Right renal cortex interstitium (tissue), 3 donors: ENCODE results near the gene SORCS2. TPM values are rescaled to one million over a fixed set of nuclear protein-coding genes. Genes with fewer than 3 reads are reported as not detected.

Experiments used
- DNase-seq, 3 donors: peaks; one replicate each; pipeline ENCODE4 v3.0.0-alpha.2; 2013; ENCODE audit warnings: low read depth in 3 of 3, low spot score in 2 of 3
- polyA plus RNA-seq, 3 donors: library from polyadenylated mRNA; unstranded; fragments of 120-200 nt; gene quantifications; one replicate each; pipeline ENCODE4 v1.2.1, GENCODE V29; 2013; ENCODE audit not compliant: insufficient read length in 3 of 3

Gene SORCS2
- polyA plus RNA-seq, 3 donors = 6.6 to 7.9 (median 7.0) TPM

DNA sequence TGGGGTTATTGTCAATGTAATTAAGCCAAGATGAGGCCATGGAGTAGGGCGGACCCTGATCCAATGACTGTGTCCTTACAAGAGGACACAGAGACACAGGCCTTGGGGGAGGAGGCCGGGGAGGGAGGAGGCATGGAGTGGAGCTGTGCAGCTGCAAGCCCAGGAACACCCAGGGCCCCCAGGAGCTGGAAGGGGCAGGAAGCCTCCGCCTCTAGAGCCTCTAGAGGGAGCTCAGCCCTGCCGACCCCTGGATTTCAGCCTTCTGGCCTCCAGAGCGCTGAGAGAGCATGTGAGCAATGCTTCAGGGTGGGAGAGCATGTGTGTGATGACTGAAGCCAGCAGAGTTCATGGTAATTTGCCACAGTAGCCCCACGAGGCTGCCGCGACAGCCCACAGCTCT lies 512.7 kb downstream of the SORCS2 start:
- no peak for DNase-seq

DNA sequence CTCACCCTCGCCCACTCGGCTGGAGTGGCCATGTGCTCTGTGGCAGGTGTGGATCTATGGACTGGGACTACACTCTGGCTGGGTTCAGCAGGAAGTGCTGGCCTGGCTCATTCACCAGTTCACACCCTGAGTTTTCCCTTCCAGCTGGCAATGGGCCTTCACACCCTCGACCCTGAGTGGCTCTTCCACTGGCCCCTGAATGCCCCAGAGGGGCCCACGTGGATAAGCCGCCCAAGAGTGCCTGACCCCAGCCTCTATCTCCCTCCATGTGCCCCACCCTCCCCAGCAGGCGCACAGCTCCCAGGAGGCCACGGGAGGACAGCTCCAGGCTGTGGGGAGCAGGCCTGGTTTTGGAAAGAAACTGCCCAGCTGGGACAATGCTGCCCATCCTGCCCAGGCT lies 513.3 kb downstream of the SORCS2 start:
- DNase-seq = no peak

DNA sequence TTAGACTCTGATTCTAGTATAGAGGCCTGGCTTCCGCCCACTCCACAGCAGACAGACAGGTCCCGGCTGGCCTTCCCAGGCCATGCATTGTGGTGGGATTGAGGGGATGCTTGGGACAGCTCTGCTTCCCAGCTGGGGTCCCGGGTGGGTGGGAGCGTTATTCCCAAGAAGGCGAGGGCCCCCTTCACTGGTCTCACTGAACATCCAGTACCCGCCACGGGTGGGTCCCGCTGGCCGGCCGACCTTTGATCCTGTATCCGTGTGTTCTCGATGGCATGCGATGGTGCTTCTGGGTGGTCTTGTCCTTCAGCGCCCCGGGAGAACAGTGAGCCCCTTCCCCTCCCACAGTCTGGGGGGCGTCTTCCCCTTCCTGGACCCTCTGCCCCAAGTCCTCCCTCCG lies 515.9 kb downstream of the SORCS2 start:
- no peak for DNase-seq

DNA sequence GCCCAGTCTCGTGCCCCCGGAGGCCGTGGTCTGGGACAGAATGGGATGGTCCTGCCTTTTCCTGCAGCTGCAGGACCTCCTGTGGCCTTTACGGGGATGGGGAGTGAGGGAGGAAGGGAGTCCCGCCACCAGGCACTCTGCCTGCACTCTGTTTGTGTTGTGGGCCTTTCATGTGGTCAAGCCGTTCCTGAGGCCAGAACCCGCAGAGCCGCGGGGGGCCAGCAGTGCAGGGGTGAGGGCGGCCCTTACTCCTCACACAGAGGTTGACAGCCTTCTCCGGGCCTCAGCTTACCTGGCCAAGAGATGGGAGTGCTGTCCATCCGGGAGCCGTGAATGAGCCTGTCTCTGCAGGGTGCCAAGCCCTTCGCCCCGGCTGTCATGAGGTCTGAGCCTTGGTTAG lies 516.6 kb downstream of the SORCS2 start:
- no peak for DNase-seq

DNA sequence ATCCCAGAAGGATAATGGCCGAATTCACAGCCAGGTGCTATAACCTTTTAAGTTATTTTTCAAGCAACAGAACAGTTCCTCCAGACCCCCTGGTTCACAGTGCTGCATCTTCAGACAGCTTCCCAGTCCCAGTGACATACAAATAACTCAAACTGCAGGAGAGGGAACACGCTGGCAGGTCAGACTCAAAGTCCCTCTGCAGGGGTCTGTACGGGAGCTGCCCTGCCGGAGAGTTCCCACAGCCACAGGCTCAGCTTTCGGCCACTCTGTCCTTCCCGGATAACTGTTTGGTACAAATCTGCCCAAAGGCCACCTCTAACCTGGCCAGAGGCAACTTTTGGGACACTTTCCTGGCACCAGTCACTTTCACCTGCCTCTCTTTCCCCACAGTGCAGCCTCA lies 517.1 kb downstream of the SORCS2 start:
- no peak for DNase-seq

DNA sequence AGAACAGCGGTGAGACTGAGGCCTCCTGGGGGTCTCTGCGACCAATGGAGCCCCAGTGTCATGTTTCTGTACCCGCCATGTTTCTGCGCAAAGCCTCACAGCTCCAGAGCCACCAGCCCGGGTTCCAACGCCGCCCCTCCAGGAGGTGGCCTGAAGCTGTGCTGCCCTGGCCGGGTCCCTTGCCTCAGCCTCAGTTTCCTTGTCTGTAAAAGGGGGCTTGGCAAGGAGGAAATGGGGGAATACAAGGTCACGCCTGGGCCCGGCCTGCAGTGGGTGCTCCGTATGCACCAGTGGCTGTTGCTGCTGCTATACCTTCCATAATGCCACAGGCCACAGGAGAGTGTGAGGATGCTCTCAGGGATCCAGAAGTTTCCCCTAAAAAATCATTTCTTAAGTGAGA lies 517.8 kb downstream of the SORCS2 start:
- no peak for DNase-seq

DNA sequence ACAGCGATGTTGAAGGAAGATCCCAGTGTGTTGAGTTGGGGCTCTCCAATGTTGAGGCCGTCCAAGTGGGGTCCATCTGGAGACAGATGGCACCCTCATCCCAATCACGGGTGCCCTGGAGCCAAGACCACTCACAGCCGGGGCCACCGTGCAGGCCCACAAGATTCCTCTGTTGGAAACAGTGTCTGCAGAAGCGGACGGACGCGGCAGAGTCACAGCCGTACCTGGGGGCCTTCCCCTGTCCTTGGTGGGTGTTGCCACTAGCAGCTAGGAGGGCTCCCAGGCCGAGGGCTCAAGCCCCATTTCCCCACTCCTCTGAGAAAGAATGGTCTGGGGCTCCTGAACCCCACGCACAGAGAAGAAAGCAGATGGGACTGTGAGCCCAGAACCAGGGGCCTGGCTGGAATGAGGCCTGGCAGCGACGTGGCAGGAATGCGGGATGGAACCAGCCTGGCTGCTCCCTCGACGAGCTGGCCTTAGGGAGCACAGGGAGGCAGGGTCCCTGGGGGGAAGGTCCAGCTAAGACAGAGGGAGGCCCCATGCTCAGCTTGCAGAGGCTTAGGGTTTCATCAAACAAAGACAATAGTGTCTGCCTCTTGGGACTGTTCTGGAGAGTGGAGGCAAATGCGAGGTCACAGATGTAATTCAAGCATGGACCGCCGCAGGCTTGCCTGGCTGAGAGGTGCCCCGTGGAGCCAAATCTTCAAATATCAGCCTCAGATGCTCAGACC lies 518.4 kb downstream of the SORCS2 start:
- no peak for DNase-seq

DNA sequence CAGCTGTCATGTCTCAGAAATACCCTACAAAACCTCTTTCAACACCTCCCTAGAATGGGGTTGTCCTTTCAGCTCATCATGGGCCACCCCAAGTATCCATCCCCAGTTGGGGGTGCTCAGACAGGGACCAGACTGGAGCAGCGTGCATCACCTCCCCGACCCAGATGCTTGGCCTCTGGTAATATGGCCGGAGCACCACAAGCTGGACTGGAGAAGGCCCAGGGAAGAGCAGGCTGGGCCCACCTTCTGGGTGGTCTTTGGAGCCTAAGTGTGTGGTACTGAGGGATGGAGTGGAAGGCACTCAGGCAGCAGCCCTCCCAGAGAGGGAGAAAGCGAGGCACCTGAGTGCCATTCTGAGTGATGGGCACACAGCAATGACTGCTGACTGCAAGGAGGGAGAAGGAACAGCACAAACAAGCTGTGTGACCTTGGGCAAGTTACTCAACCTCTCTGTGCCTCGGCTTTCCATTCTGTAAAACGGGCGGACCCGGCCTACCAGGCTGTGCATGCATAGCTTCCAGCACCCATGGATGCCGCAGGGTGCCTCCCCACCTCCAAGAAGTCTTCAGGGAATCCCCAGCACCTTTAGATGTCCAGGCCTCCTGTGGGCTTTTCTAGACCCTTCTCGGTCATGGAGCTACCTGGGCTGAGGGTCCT lies 519.1 kb downstream of the SORCS2 start:
- no peak for DNase-seq

DNA sequence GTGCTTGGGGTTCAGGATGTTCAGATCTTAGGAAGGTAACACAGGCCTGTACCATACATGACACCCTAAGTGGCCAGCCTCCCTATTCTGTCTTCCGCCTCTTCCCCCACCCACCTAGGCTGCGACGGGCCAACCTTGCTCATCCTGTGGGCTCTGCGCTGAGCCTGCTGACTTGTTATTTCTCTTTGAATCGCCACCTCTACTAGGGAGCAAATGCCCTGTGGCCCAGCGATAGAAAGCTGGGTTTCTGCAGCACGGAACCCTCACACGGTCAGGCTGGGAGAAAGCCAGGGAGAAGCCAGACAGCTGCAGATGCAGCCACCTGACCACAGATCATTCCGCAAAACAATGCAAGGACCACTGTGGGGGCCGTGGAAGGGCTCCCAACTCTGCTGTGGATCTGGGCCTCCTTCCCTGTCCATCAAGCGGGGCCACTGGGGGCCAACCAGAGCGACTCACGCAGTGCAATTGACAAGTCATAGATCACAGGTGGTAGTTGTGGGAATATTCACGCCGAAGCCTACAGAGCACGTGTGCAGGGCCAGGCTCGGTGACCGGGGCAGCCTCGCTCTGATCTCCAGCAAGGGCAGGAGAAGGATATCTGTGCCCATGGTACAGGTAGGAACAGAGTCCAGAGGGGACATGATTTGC lies 519.8 kb downstream of the SORCS2 start:
- DNase-seq = no peak

DNA sequence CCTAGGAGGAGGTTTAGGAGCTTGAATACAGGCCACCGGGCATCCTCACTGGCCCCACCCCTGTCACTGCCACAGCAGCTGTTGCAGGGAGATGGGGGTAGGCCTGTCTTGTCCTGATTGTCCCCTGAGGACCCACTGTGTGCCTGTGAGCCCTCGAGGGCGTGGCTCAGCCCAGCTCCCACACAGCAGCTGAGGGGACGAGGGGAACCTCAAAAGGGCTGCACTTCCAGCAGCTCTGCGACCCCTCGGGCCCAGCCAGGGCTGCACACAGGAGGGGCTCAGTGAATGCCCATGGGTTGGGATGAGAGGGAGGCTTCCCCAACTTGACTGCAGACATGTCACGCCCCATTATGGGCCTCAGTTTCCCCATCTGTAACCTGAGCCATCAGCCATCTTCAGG lies 521.4 kb downstream of the SORCS2 start:
- no peak for DNase-seq

DNA sequence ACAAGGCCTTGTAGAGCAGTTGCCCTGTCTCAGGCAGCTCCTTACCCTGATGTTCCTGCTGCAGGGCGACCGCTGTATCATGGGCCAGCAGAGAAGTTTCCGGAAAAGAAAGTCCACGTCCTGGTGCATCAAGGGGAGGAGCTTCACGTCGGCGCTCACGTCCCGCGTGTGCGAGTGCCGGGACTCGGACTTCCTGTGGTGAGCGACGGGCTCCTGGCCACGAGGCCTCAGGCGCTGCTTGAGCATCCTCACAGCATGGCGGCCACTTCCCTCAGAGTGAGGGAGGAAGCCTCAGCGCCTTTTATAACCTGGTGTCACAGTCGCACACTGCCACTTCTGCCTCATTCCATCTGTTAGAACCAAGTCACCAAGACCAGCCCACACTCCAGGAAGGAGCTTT lies 521.8 kb downstream of the SORCS2 start:
- no peak for DNase-seq

DNA sequence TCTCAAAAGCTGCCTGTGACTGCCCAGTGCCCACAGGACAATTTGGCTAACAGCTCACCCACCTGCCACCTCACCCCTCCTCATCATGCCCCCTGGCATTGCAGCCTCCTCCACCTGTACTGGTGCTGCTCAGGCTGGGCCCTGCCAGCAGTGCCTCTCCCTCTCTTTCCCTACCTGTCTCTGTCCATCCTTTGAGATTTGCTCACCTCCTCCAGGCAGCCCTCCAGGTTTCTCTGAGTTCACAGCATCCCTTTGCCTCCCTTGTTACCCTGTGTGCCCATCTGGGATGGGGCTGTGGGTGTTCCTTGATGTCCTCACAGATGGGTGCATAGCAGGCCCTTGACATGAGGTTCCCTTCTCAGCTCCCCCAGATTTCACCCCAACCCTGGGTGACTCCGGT lies 522.4 kb downstream of the SORCS2 start:
- DNase-seq = no peak

DNA sequence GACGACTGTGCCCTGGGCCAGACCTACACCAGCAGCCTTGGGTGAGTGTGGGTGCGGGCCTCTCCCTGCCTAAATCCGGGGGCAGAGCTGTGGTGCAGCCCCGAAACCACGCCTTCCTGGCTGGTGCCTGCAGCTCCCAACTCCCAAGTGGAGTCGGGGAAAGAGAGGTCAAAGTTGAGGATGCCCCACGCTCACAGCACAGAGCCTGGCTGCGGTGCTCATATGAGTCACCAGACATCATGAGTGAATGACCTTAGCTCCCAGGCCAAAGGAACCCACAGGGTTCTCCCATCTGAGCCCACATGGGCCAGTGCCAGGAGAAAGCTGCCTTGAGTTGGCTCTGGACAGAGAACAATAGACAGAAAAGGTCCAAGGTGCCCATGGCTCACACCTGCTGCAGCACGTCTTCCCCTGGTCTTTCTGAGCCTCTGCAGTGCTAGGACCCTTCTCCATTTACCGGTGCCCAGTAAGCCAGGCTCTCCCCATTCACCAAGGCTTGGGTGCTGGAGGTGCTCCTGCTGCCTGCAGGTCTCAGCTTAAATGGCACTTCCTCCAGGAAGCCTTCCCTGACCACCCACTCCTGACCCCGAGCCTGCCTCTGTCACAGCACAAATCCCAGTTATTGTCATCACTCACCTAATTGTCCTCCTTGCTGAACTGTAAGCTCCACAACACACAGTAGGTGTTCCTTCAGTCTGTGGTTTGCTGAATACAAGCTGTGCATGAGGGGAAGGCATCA lies 523.1 kb downstream of the SORCS2 start:
- DNase-seq = no peak

DNA sequence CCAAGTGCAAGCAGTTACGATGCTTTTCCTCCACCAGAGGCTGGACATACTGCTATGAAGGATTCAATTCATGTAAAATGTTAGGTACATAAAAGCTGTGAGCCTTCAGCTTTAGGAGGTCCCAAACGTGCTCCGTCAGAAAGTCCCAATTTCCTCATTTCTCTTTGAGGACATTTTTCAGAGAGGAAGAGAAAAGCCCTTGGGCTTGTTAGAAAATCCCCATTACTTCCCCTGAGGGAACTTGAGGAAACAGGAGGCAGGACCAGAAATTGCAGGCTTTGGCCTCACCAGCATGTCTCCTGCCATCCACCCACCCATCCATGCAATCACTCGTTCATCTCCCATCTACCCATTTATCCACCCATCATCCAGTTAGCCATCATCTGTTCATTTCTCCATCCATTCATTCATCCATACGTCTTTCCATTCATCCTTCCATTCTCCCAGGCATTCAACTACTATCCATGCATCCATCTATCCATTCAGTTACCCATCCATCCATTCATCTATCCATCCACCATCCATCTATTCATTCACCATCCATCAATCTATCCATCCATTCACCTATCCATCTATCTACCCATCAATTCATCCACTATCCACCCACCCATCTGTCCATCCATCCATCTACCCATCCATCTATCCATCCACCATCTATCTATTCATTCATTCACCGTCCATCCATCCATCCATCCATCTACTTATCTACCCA lies 523.8 kb downstream of the SORCS2 start:
- DNase-seq = no peak

DNA sequence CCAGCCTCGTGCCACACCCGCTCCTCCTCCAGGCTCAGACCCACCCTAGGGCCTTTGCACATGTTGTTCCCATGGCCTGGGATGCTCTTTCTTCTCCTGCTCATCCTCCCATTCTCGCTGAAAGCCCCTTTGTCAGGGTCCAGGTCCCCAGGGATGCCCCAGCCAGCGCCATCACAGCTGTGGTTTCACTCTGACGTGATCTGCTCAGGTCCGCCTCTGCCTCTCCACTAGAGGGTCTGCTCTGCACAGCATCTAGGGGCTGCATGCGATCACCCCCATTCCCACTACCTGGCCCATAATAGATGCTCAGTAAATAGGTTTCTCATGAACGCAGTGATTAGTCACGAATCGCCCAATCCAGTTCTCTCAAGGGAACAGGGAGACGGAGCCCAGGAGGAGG lies 524.8 kb downstream of the SORCS2 start:
- no peak for DNase-seq

DNA sequence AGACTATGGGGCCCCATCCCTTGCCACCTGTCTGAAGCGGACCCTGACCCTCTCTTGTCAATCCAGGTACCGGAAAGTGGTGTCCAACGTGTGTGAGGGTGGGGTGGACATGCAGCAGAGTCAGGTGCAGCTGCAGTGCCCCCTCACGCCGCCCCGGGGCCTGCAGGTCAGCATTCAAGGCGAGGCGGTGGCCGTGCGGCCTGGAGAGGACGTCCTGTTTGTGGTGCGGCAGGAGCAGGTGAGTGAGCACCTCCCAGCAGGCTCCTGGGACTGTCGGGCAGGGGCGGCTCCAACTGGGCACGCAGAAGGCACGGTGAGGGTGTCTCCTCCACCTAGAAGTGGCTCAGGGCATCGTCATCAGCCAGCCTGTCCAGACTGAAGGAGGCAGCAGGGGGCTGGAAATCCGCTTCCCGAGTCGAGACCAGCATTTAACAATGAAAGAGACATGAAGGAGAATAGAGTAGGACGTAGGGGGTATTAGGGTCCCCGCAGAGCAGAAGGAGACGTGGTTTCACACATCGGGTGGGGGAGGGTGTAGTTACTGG lies 525.7 kb downstream of the SORCS2 start:
- no peak for DNase-seq

DNA sequence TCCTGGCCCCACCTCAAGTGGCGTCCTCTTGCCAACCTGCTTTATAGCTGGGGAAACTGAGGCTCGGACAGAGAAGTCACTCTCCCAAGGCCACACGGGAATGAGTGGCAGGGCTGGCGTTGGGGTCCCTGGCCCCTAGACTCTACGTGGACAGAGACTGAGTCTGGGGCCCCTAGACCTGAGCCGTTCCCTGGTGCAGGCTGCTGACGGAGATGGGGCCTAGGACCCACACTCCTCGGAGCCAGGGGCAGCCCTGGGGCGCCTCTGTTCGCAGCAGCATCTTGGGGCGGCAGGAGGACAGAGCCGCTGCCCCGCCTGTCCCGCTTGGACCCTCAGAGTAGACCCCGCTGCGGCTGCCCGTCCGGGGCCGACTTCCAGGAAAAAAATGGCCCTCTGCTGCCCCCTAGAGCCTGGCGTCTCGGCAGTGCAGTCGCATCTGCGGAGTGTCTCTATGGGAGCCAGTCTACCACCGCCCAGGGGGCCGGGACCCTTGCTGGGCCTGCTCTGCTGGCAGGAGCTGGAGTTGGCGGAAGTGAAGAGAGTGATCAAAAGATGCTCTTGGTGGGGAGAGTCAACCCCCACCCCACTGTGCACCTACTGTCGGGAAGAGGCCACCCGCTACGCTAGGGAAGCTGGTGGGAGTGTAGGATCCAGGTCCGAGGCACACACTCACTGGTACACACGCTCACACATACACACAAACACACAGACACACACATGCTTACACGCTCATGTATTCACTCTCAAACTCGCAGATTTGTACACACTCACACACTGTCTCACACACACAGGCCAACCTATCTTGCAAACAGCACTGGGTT lies 527.2 kb downstream of the SORCS2 start:
- peak; percentile 23 to 51 (median 39) for DNase-seq

DNA sequence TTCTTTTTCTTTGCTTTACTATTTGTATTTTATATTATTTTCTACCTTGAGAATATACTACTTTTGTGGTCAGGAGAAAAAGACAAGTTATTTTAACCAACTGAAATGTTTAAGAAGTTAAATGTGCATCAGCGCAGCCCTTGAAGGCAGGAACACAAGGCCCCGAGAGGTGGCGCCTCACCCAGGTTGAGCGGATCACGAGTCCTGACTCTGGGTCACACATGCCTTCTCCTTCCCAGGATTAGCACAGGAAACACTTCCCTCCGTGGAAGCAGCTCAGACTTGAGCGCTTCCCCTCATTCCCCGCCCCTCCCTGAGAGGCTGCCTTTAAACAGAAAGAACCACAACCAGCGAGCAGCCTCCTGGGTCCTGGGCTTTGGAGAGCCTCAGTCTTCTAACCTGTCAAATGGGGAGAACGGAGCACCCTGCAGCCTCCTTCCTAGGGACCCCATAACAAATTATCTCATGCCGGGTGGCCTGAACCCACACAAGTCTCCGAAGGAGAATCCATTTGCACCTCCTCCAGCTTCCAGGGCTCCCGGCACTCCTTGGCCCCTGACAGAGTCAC lies 529.7 kb downstream of the SORCS2 start:
- no peak for DNase-seq

DNA sequence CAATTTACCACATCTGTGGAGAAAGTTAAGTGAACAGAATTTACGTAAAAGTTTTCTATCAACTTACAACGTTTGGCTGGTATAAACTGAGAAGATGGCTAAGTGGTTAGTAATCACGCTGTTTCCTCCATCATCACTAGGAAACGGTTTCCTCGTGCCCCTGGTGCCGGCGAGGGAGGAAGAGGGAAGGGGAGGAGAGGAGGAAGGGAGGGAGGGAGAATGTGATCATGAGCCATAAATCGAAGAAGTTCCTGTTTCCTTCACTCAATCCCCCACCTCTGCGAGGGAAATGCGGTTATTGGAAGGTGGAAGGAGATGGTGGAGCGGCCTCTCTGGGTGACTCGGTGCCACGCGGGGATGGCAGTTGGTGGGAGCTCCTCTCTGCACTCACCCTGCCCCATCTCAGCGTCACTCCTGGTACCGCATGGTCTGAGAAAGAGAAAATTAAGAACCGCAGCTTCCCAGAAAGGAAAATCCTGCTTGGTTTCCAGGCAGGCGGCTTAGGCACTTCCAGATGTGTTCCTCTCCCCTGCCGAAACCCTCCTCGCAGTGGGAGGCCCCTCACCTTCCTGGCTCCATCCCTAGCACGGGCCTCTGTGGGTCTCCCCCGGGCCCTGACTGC lies 530.5 kb downstream of the SORCS2 start:
- DNase-seq = no peak
